H1 (cell line): Measurements from ENCODE around the gene RELN.

Experiments
- CTBP2 ChIP-seq: IDR thresholded peaks from 2 replicates; pipeline ENCODE4 v1.7.0; 2011; ENCODE audit warnings: borderline replicate concordance, mild to moderate bottlenecking, moderate library complexity, mixed read lengths, low read length; ENCODE audit not compliant: insufficient read depth, insufficient read length
- CTCF ChIP-seq, 3 experiments: IDR thresholded peaks; 1 replicate in 2 of 3; 2 replicates in 1 of 3; pipeline versions ENCODE4 v1.5.1 to v1.6.1; 2011; ENCODE audit warnings: low read length in 3 of 3, mild to moderate bottlenecking in 3 of 3, inconsistent platforms in 2 of 3, low read depth in 1 of 3, moderate library complexity in 1 of 3; ENCODE audit not compliant: insufficient read depth in 1 of 3; ENCODE audit errors: control extremely low read depth in 1 of 3
- EGR1 ChIP-seq: IDR thresholded peaks from 2 replicates; pipeline ENCODE4 v1.6.1; 2011; ENCODE audit warnings: low read depth, low read length, borderline replicate concordance
- EZH2 ChIP-seq: fragments of 200-600 bp; sonication (generic); IDR thresholded peaks from 2 replicates; pipeline ENCODE4 v1.7.1; 2012; ENCODE audit warnings: low read depth, mild to moderate bottlenecking, moderate library complexity, low read length, inconsistent platforms; ENCODE audit not compliant: severe bottlenecking
- GABPA ChIP-seq: IDR thresholded peaks from 2 replicates; pipeline ENCODE4 v1.6.1; 2011; ENCODE audit warnings: mild to moderate bottlenecking, low read length, moderate library complexity, borderline replicate concordance; ENCODE audit not compliant: insufficient read depth
- GTF2F1 ChIP-seq: IDR thresholded peaks from 2 replicates; pipeline ENCODE4 v1.6.1; 2012; ENCODE audit warnings: low read depth, low read length, improper control_type of control experiment, borderline replicate concordance
- RAD21 ChIP-seq, 2 experiments: IDR thresholded peaks in 1 of 2; conservative IDR thresholded peaks in 1 of 2; 2 replicates each; pipeline ENCODE4 v1.6.1; 2011; ENCODE audit warnings: low read depth in 2 of 2, low read length in 2 of 2, improper control_type of control experiment in 1 of 2, inconsistent platforms in 1 of 2, mild to moderate bottlenecking in 1 of 2, moderate library complexity in 1 of 2
- SRF ChIP-seq: IDR thresholded peaks from 2 replicates; pipeline ENCODE4 v1.6.1; 2011; ENCODE audit warnings: mild to moderate bottlenecking, low read depth, low read length, moderate library complexity
- TBP ChIP-seq: IDR thresholded peaks from 2 replicates; pipeline ENCODE4 v1.6.1; 2011; ENCODE audit warnings: low read depth, low read length, improper control_type of control experiment

GRCh38 chr7:103710247-103710646 lies 279.2 kb downstream of the RELN start:
- TF ChIP-seq RAD21 (IDR thresholded peaks at IDR 0.05 in 1 of 2, conservative IDR thresholded peaks at IDR 0.05 in 1 of 2; ENCODE audit: low read depth in 2 of 2, low read length in 2 of 2) (no peak), CTCF (IDR thresholded peaks at IDR 0.05; ENCODE audit: control extremely low read depth in 1 of 3, insufficient read depth in 1 of 3, low read depth in 1 of 3, low read length in 3 of 3) (no peak), GABPA (no peak), CTBP2 (no peak), EGR1 (no peak), TBP (no peak), GTF2F1 (no peak), EZH2 (no peak), SRF (no peak)
